Hematopoietic multipotent progenitor cell (in vitro differentiated cells): Measurements from ENCODE around the gene PHLDA3. TPM values are rescaled to one million over a fixed set of nuclear protein-coding genes. Genes with fewer than 3 reads are reported as not detected.
A peak's percentile ranks its signal among the peaks of the same experiment; 100 is the strongest.

Source experiments
- DNase-seq, 3 donors: peaks; one replicate each; pipeline ENCODE4 v3.0.0-alpha.2; 2011 to 2015; ENCODE audit warnings: low read depth in 2 of 3, low spot score in 2 of 3
- total RNA-seq: library from RNA; depleted of rRNA; stranded (reverse); fragments of >200 nt; gene quantifications from one replicate; pipeline ENCODE4 v1.2.3, GENCODE V29; 2012

Gene PHLDA3
- total RNA-seq, 1 donor, result 3.8 TPM

DNA sequence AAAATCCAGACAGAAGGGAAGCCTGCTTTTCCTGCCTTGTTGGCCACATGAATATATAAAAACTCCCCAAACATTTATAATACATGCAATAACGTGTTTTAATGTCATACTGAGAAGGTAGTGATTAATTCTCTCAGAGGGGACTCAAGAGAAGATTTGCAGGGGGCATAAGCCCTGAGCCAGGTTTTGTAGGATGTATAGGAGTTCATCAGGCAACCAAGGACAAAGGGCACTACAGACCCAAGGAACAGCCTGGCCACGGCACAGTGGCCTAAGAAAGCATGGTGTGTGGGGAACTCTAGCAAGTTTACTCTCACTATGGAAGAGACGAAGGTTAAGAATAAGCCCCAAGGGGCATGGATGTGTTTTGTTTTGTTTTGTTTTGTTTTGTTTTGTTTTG lies 32.0 kb downstream of the PHLDA3 start:
- DNase-seq, result no peak

DNA sequence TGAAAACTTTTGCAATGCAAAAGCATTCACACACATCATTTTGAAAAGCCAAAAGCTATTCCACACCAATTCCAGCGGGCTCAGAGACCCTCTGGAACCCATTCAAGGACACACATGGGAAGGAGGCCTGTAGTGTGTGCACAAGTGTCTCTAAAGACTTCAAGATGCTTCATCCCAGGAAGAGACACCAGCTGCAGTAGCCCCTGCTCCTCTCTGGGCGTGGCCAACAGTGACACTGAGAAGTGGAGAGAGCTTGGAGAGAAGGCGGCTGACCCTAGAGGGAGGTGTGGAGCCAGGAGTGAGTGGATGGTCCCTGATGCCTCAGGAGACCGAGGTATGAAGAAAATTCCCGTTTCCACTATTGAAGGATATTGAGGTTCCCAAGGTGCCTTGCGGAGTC lies 32.6 kb downstream of the PHLDA3 start:
- DNase-seq, result no peak

DNA sequence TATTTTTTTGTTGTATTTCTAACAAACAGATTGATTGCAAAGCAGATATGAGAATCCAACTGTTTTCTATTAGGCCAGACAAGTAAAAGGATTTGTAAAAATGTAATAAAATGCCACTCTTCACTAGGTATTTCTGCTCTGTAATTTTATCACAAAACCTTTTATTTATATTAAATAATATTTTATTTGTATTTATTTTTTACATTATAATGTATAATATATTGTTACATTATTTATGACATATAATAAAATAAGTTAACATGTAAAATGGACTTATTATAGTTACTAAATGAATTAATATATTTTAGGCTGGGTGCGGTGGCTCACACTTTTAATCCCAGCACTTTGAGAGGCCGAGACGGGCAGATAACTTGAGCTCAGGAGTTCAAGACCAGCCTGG lies 34.7 kb downstream of the PHLDA3 start:
- no peak for DNase-seq

DNA sequence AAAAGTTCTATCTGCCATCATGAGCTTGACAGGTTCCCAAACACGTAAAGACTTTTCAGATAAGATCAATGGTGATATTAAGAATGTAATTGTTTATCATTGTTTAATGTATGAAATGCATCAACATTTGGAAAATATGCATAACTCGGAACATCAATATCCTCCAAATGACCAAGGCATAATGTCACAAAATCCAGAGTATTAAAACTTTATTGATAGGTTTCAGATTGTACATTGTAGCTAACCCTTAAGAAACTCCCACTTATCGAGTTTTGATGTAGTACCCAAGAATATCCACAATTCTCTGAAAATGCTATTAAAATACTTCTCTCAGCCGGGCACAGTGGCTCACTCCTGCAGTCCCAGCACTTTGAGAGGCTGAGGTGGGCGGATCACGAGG lies 35.4 kb downstream of the PHLDA3 start:
- DNase-seq, result no peak

DNA sequence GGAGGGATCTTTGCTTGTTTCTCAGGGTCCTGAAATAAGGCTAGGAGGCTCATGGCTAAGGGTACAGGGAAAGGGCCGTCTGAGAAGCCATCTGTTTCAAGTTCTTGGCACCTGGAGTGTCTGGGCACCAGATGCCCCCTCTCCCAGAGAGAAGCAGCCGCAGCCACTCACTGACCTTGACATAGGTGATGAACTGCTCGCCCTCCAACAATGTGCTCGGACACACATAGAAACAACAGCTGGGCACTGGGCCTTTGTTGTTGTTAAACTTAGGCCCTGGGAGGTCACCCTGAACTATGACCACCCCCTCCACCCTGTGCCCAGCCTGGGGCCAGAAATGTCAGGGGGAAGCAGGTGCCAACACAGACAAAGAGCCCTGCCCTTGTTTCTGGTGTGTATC lies 38.2 kb downstream of the PHLDA3 start:
- no peak for DNase-seq

DNA sequence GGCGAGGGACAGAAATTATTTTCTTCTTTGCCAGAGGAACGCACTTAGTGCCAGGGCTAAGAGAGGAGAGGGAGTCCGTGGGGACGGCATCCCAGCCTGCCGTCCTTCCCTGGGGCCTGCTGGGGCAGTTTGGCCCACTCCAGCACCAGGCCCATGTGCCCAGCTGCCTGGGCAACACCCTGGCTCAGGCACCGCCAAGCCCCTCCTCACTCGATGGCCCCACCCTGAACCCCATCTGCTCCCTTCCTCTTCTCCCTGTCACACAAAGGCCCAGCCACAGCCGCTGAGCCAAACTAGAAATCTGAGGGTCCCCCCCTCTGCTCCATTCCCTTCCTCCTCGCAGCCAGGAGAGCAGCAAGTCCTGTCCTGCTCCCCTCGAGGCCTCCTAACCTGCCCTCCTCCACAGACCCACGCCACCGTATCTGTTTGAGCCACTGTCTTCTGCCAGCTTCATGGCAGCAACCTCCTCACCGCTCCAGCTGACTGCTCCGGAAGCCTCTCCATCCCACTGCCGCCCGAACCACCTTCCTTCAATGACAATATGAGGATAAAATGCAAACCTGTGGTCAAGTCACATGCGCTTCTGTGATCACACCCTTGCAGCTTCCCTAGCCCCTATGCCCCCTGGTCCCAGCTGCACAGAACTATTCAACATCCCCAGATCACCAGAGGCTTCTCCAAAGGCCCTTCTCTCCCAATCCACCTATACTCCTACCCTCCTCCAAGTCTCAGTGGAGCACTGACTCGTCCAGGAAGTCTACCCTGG lies 39.1 kb downstream of the PHLDA3 start:
- DNase-seq, result no peak

DNA sequence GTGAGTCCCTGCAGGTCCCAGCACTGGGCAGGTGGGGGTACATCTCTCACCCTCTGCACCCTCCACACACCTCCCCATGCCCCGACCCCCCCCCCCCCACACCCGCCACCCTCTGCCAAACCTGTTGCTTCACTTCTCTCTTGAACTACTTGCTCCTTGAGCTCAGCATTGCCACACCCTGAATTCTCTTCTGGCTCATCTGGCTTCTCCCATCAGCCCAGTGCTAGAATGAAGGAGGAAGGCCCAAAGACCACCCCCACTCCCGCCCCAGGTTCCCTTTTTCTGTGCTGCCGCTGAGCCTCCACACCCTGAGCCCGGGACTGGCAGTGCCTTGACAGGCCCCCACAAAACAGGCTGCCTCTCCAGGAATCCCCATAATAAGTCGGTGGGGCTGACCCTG lies 41.0 kb downstream of the PHLDA3 start:
- no peak for DNase-seq

DNA sequence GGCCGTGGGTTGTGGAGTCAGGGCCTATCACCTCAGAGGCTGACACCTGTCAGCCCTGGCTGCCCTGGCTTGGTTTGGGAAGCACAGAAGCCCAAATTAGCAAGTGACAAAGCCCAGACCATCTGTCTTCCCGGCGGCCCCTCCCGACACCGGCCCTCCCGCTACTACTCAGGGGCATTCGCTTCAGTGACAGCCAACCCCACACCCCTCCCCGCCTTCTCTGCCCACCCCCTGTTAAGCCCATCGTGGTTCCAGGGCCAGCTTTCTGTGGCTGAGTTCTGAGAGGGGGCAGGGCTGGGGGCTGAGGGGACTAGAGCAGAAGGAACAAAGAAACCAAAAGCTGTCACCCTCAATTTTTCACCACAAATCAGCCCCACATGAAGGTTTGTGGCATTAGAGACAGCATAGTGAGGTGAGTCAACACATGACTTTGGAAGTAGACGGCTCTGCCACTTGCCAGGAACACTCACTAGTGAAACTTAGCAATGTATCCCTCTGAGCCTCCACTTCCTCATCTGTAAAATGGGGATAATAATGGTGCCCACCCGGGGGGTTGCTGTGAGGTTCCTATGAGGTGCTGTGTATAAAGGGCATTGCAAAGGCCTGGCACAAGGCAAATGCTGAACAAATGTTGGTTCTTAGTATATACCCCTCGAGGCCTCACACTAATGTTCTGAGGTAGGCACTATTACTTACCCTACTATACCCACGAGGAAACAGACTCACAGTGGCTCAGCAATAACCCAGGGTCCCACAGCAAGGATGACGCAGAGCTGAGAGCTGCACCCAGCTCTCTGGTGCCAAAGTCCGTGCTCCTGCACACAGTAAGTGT lies 42.3 kb downstream of the PHLDA3 start:
- peak in 2 of 3 donors; percentile 36 to 70 for DNase-seq

DNA sequence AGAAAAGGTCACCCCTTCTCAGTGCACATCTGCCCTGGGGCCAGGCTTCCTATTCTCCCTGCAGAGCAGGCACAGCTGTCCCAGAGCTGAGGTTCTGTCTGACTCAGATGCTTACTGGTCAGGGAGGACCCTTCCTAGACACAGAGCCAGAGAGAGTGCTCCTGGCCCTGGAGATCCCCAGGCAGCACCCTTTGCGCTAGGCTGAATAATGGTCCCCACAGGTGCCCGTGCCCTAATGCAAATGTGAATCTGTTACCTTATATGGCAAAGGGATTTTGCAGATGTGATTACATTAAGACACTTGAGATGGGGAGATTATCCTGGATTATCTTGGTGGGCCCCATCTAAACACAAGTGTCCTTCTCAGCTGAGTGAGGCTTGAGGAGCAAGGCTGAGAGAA lies 44.8 kb downstream of the PHLDA3 start:
- no peak for DNase-seq

DNA sequence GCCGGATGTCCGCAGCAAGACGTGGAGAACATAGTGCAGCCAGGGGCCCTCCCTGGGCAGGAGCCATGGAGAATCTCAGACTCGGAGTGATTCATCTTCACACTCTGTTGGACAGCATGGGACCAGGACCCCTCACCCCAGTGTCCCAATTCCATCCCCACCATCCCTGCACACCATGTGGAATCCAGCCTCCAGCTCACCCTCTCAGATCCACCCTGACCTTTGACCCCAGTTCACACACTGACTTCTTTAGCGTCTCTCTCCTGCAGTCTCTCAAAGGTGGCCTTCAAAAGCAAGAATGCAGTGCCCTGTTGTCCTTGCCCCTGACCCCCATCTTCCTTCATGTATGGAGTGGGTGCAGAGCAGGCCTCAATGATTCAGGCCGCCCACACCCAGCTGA lies 45.3 kb downstream of the PHLDA3 start:
- no peak for DNase-seq

DNA sequence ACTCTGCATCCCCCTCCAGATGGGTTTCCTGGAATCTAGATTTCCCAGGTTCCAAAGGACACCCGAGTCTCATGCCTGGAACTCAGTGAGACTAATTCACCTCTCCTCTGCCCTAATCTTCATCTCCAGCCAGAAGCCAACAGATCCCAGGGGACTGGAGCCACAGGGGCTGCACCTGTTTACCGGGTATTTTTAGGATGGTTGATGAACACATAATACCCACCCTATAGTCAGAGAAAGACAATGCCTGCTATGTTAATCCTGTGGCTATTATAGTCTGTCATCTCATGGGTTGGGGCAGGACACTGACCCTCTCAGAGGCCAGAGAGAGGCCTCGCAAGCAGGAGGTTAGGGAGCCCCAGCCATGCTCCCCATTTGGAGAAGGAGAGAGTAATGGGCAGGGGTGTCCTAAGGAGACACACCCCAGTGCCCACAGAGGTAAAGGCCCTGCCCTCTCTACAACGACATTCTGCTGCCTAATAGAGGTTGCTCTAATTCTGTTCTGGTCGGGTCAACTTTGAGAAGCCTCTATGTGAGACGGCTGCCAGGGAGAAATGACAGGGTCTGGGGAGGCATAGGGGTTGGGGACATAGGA lies 46.5 kb downstream of the PHLDA3 start:
- no peak for DNase-seq

DNA sequence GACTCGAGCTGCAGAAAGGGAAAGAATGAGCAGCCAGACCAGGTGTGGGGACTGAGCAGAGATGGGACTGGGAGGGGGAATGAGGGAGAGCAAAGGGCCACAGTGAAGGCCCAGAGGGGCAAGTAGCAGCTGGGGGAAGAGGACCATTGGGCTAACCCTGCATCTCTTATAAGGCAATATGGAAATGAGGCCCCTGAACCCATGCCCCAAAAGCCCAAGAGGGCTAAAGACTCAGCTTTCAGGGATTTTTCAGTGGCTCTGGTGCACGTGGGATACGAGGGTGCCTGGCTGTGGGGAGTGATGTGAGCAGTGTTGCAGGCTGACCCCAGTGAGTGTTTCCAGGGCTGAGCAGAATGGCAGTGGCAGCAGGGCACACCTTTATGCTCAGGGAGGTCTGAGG lies 47.0 kb downstream of the PHLDA3 start:
- DNase-seq, result no peak

DNA sequence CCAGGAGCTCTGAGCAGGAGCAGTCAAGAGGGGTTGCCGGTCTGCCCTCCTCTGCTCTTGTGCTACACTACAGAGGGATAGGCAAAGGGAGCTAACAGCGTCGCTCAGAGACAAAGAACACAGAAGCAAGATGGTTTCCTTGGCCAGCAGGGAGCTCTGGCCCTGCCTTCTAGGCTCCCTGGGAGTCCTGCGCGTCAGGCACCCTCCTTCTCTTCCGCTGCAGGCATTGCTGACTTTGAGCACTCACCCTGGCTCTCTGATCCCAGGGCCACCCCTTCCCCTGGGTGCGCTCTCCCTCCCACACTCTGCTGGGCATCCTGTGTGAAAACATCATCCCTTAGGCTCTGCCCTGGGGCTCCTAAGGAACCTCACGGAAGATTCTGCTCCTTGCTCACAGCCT lies 47.9 kb downstream of the PHLDA3 start:
- DNase-seq, result no peak

DNA sequence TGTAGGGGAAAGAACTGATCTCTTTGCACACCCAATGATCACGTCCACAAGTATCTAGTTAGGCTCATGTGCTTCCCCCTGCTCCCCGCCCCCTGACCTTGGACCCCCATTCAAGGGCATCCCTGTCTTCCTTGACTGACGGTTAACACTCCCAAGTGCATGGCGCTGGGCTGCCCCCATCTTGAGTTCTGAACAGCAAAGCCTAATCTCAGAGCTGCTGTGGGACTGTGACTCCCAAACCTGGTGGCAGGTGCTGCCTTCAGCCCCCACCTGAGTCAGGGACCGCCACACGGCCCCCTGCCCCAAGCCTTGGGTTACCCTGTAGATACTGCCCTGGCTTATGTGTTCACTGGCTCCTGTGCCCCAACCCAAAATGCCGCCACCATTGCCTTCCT lies 48.4 kb downstream of the PHLDA3 start:
- DNase-seq, result no peak

DNA sequence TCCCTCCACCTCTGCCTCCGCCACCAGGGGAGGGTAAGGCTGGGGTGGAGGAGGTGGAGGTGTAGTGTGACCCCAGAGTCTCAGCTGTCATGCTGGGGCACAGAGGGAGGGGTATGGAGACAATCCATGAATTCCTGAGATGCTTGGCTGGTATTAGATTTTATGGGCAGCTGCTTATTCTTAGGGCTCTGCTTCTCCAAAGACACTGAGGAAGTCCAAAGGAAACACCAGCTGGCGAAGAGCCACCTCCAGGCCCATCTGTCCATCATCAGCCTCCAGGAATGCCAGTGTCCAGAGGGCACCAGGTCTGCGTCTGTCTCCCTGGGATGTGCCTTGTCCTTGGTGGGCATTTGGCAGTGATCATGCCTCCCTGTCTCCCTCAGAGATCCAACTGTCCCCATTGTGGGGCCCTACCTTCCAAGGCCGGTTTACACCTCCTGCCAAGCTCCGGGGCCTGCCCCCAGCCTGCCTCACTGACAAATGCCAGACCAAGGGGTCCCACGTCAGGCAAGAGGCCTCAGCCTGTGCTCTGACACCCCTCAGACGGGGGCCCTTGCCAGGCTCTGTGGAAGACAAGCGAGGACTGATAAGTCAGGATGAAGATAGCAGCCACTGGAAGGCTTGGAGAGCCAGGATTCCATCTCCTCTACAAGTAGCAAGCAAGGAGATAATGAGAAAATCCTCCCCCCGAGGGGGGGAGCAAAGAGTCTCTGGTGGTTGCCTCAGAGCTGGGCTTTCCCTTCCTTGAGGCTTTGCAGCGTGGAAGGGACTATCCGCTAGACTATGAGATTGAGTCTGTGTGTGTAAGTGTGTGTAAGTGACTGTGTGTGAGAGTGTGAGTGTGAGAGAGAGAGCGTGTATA lies 49.0 kb downstream of the PHLDA3 start:
- DNase-seq, result no peak

DNA sequence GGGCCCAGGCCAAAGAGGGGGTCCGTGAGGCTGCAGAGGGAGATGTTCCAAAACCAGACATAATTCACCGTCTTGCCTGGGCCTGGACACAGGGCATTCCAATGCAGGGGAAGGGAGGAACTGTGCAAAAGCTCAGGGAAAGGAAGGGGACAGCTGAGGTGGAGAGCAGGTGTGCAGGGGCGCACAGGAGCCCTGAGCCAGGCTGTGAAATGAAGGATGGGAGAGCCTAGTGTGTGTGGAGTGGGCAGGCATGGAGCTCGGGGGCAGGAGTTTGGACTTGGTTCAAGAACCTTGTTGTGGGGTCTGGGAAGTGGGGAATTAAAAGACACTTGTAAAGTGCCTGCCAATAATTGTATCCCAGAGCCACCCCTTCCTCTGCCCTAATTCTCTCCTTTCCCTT lies 49.7 kb downstream of the PHLDA3 start:
- no peak for DNase-seq

DNA sequence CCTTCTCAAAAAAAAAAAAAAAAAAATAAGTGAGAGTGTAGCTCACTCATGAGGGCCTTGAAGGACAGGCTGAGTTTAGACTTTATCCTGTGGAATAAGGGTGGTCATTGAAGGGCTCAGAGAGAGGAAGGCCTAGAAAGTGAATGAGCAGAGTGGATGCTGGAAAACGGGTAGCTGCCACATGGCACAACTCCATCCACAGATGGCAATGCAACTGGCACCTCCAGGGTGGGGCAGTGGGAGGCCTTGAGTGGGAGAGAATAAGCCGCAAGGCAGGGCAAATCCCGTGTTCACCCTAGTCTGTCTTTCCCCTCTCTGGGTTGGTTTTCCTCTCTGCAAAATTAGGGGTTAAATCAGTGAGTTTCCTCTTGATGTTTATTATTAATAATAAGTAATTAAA lies 50.5 kb downstream of the PHLDA3 start:
- DNase-seq, result no peak
